IPS-18a (cell line): ENCODE measurements around the gene ACTR8.

Experiments
- H3K27ac ChIP-seq: one replicate; pipeline ENCODE4 v1.5.1; 2013; ENCODE audit warnings: low read length
- H3K27me3 ChIP-seq: one replicate; pipeline ENCODE4 v1.6.1; 2013; ENCODE audit warnings: mild to moderate bottlenecking, low read length; ENCODE audit not compliant: control insufficient read depth, insufficient read depth
- H3K36me3 ChIP-seq: one replicate; pipeline ENCODE4 v1.6.1; 2013; ENCODE audit warnings: low read depth, low read length; ENCODE audit not compliant: control insufficient read depth
- H3K4me1 ChIP-seq: one replicate; pipeline ENCODE4 v1.6.1; 2013; ENCODE audit warnings: low read depth, low read length; ENCODE audit not compliant: control insufficient read depth
- H3K4me3 ChIP-seq: one replicate; pipeline ENCODE4 v1.5.1; 2013; ENCODE audit warnings: low read length
- H3K9ac ChIP-seq: one replicate; pipeline ENCODE4 v1.6.1; 2013; ENCODE audit warnings: mild to moderate bottlenecking, low read length, moderate library complexity
- H3K9me3 ChIP-seq: one replicate; pipeline ENCODE4 v1.6.1; 2013; ENCODE audit warnings: low read depth, low read length; ENCODE audit not compliant: control insufficient read depth

ACTR8 gene

GRCh38 chr3:53843195-53844177, 38.5 kb downstream of the ACTR8 start:
- no peaks in the 10 kb centered on the region for H3K36me3 ChIP-seq
- H3K9me3 ChIP-seq, result no peaks in the 10 kb centered on the region
- peak overlapping the region; percentile 18 for H3K4me3 ChIP-seq
- peaks cover 18% of the 10 kb centered on the region for H3K27me3 ChIP-seq
- no peak overlapping the region for H3K27ac ChIP-seq
- no peak overlapping the region for H3K9ac ChIP-seq
- peaks cover 43% of the 10 kb centered on the region for H3K4me1 ChIP-seq

GRCh38 chr3:53842436-53843194, 39.3 kb downstream of the ACTR8 start:
- H3K4me1 ChIP-seq, result peaks cover 43% of the 10 kb centered on the region
- H3K4me3 ChIP-seq, result no peak overlapping the region
- no peaks in the 10 kb centered on the region for H3K9me3 ChIP-seq
- H3K9ac ChIP-seq, result no peak overlapping the region
- H3K27me3 ChIP-seq, result peaks cover 12% of the 10 kb centered on the region
- H3K27ac ChIP-seq, result no peak overlapping the region
- H3K36me3 ChIP-seq, result no peaks in the 10 kb centered on the region

DNA sequence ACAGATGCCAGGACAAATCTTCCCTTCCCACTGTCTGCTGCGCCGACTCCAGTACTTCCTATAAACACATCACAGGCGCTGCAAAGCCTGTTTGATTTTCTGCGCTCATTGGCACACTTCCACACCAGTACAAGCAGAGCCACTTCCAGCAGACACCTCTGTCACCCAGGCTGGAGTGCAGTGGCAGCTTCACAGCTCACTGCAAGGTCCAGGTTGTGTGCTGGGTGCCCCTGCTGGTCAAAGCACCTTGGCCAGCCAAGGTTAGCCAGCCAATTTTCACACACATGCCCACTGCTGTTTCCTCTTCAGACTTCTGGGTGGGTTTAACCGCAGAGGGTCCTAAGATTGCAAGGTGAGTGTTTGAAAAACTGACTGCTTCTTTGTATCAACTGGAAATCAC, 40.7 kb downstream of the ACTR8 start:
- Histone ChIP-seq H3K27ac (no peak overlapping the region), H3K36me3 (no peaks in the 10 kb centered on the region), H3K9ac (no peak overlapping the region), H3K27me3 (no peaks in the 10 kb centered on the region), H3K4me3 (no peak overlapping the region), H3K9me3 (no peaks in the 10 kb centered on the region), H3K4me1 (peaks cover 36% of the 10 kb centered on the region)

DNA sequence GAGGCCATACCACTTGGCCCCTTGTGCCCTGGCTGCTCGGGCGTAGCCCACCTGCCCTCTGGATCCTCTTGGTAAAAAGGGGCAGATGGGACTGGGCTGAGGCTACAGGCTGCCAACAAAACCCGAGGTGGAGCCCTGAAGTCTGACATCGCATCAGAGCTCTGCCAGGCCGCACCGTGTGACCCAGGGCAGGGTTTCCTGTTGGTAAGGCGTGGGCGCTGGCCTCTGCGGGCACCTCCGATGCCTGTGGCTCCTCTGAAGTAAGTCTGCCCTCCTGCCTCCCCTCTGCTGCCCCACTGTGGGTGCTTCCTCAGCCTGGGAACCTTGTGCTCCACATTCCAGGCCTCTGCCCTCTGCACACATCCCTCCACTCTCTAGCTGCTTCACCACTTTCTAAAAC, 44.6 kb downstream of the ACTR8 start:
- H3K27ac ChIP-seq, result no peak overlapping the region
- H3K9me3 ChIP-seq, result no peaks in the 10 kb centered on the region
- H3K9ac ChIP-seq, result no peak overlapping the region
- H3K36me3 ChIP-seq, result no peaks in the 10 kb centered on the region
- peaks cover 7% of the 10 kb centered on the region for H3K4me1 ChIP-seq
- H3K27me3 ChIP-seq, result no peaks in the 10 kb centered on the region
- no peak overlapping the region for H3K4me3 ChIP-seq

- Histone ChIP-seq H3K36me3 (no peaks in the 10 kb centered on the region), H3K9ac (no peak overlapping the region)
These were observed 45.7 kb downstream of the ACTR8 start for GRCh38 chr3:53836084-53836872.

DNA sequence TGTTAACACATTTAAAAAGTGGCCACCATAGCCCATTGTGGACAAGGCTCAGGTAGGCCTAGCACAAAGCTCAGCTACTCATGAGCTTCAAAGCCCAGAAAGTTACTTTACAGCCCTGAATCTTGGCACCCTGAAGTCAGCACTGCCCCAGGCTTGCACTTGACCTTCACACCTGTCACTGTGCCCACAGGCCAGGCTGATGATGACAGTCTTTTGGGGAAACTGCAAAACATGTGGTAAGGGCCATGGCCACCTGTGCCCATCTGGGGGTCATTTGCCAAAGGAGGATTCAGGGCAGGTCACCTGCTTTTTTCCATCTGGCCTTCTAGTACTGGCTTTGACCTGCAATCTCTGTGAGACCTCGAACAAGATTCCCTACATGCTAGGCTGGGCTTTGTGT, 46.7 kb downstream of the ACTR8 start:
- H3K9ac ChIP-seq, result no peak overlapping the region
- no peak overlapping the region for H3K27ac ChIP-seq
- H3K4me1 ChIP-seq, result no peaks in the 10 kb centered on the region
- no peaks in the 10 kb centered on the region for H3K27me3 ChIP-seq
- H3K9me3 ChIP-seq, result no peaks in the 10 kb centered on the region
- H3K36me3 ChIP-seq, result no peaks in the 10 kb centered on the region
- no peak overlapping the region for H3K4me3 ChIP-seq

More at GRCh38 chr3:53836084-53836872, 45.7 kb downstream of the ACTR8 start:
- Histone ChIP-seq H3K27ac (no peak overlapping the region), H3K4me3 (no peak overlapping the region), H3K27me3 (no peaks in the 10 kb centered on the region), H3K9me3 (no peaks in the 10 kb centered on the region), H3K4me1 (no peaks in the 10 kb centered on the region)

DNA sequence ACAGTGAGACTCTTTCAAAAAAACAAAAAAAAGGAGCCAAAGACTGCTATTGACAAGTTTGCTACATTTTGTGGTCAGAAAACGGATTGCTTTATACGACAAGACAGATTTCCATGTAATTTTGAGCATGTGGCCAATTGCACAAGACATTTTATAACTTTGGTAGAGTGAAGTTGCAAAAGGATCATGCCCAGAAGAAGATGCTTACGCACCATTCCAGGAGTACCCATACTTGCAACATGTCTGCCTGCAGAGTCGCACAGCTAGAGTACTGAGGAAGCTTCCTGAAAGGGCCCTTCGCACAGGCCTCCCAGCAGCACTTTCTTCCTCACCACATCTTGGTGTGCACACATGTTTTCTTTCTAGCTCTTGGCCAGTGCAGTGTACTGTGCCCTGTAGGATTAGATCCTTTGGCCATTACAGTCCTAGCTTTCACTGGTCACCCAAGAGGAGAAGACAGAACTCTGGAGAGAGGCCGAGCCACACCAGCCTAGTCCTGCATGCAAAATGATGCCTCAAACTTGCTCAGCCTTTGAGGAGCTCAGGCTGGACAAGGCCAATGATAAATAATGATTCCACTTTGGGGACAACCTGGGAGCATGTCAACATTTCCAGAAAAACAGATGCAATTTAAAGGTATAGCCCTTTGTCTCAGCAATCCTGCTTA, 47.4 kb downstream of the ACTR8 start:
- no peaks in the 10 kb centered on the region for H3K9me3 ChIP-seq
- H3K9ac ChIP-seq, result no peak overlapping the region
- no peaks in the 10 kb centered on the region for H3K27me3 ChIP-seq
- no peaks in the 10 kb centered on the region for H3K4me1 ChIP-seq
- H3K4me3 ChIP-seq, result no peak overlapping the region
- H3K27ac ChIP-seq, result no peak overlapping the region
- H3K36me3 ChIP-seq, result no peaks in the 10 kb centered on the region

DNA sequence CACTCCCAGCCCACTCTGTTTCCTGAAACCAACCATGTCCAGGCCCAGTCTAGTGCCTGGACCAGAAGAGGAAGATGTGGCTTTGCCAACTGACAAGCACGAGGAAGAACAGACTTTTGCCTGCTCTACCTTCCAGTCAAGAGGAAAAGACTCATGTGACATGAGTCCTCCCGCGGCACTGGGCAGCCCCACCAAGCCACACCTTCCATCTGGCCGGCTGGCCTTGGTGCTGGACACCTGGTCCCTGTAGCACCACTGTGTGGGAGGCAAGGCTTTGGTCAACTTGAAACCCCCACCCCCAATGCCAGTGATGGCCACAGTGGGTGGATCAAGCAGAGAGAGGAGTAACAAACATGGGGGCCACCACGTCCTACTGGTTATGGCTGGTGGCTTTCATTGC, 48.3 kb downstream of the ACTR8 start:
- Histone ChIP-seq H3K4me3 (no peak overlapping the region), H3K36me3 (no peaks in the 10 kb centered on the region), H3K9me3 (no peaks in the 10 kb centered on the region), H3K4me1 (no peaks in the 10 kb centered on the region), H3K27ac (no peak overlapping the region), H3K27me3 (no peaks in the 10 kb centered on the region), H3K9ac (no peak overlapping the region)

DNA sequence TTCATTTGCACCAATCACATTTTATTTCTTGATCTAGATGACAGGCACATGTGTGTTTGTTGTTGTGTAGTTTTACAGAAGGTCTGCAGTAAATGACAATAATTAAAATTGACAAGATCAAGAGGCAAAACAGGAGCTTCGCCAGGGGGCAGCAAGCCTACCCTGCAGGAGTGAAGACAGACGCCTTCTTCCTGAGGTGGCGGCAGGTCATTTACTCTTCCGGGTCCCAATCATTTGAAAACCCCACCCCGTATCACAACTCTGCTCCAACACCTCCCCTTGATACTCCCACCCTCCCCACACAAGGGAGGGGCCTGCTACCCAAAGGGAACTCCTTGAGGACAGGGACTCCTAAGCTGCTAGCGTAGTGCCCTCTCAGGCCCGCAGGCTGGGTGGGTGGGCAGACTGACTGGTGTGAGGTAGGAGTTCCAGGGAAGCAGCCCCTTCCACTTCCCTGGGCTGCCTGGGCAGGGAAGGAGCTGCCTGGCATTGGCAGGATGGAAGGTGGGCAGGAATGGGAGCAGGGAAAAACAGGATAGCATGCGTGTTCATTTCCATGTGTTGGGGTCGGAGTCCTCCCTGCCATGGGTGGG, 48.8 kb downstream of the ACTR8 start:
- H3K36me3 ChIP-seq, result no peaks in the 10 kb centered on the region
- H3K27me3 ChIP-seq, result no peaks in the 10 kb centered on the region
- H3K9me3 ChIP-seq, result no peaks in the 10 kb centered on the region
- no peaks in the 10 kb centered on the region for H3K4me1 ChIP-seq
- H3K27ac ChIP-seq, result no peak overlapping the region
- H3K4me3 ChIP-seq, result no peak overlapping the region
- no peak overlapping the region for H3K9ac ChIP-seq

GRCh38 chr3:53830944-53831343, 51.0 kb downstream of the ACTR8 start:
- no peak overlapping the region for H3K9ac ChIP-seq
- H3K27ac ChIP-seq, result no peak overlapping the region
- no peaks in the 10 kb centered on the region for H3K9me3 ChIP-seq
- no peaks in the 10 kb centered on the region for H3K4me1 ChIP-seq
- H3K27me3 ChIP-seq, result no peaks in the 10 kb centered on the region
- no peaks in the 10 kb centered on the region for H3K36me3 ChIP-seq
- no peak overlapping the region for H3K4me3 ChIP-seq
